ENCODE results near the gene CDH23.

The CDH23 gene

GRCh38 chr10:71608819-71609768 is 212.4 kb downstream of the CDH23 start:
- H3K27ac ChIP-seq: no peak overlapping the region
- DNase-seq (ENCODE audit: low read depth, low spot score): no peak

- no peak overlapping the region for H3K27ac ChIP-seq
- DNase-seq (ENCODE audit: low read depth, low spot score): no peak
These were observed 213.9 kb downstream of the CDH23 start for GRCh38 chr10:71610651-71611050.

GRCh38 chr10:71611131-71611530 is 214.4 kb downstream of the CDH23 start:
- no peak overlapping the region for H3K27ac ChIP-seq
- DNase-seq (ENCODE audit: low read depth, low spot score): no peak

DNA sequence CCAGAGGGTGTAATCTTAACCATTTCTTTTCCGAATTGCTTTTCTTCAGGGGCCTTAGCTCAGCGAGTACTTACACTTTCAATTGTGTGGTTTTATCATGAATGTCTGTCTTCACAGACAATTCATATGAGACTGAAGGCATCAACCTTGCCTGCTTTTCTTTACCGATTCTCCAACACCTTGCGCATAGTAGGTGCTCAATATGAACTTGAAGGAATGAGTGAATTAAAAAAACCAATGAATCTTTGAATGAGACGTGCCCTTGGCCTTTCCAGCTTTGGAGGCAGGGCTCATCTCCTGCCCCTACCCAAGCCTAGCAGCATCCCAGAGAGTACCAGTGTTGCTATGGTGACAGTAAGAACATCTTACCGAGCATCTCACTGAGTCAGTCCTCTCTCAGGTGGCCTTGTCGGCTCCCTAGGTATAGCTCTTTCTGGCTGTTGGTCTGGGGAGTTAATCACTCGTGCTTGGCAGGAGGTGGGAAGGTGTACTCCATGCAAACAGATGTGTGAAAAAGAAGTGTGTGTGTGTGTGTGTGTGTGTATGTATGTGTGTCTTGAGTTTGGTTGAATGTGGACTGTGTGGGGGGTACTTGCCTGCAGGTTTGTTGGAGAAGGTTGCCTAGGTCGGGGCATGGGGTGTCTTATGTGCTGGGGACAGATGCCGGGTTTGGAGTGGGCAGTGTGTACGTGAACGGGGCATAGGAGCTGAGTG is 215.1 kb downstream of the CDH23 start:
- no peak for DNase-seq (ENCODE audit: low read depth, low spot score)
- no peak overlapping the region for H3K27ac ChIP-seq

DNA sequence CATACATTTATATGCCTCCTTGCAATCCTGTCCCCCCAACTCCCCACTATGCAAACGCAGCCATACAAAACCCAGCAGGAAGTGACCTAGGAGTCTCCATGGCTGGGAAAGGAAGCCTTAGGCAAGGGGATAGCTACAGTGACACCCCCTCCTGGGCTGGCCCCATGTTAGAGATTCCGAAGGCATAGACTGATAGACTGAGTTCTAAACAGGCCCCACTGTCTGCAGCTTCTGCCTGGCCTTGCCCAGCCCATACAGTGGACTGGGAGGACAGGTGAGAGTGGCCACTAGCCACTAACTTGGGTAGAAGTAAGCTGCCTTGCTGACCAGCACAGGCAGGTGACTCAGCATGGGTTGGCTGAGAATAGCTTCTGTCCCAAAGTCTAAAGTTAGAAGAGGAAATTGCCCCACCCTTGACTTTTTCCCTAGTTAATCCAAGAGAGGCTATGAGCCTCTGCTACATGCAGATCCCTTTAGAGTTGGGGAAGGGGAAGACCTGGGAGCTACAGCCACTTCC is 216.6 kb downstream of the CDH23 start:
- no peak overlapping the region for H3K27ac ChIP-seq
- DNase-seq (ENCODE audit: low read depth, low spot score): no peak

GRCh38 chr10:71613877-71614276 is 217.2 kb downstream of the CDH23 start:
- H3K27ac ChIP-seq: no peak overlapping the region
- DNase-seq (ENCODE audit: low read depth, low spot score): no peak

GRCh38 chr10:71614946-71615345 is 218.2 kb downstream of the CDH23 start:
- H3K27ac ChIP-seq: no peak overlapping the region
- no peak for DNase-seq (ENCODE audit: low read depth, low spot score)

DNA sequence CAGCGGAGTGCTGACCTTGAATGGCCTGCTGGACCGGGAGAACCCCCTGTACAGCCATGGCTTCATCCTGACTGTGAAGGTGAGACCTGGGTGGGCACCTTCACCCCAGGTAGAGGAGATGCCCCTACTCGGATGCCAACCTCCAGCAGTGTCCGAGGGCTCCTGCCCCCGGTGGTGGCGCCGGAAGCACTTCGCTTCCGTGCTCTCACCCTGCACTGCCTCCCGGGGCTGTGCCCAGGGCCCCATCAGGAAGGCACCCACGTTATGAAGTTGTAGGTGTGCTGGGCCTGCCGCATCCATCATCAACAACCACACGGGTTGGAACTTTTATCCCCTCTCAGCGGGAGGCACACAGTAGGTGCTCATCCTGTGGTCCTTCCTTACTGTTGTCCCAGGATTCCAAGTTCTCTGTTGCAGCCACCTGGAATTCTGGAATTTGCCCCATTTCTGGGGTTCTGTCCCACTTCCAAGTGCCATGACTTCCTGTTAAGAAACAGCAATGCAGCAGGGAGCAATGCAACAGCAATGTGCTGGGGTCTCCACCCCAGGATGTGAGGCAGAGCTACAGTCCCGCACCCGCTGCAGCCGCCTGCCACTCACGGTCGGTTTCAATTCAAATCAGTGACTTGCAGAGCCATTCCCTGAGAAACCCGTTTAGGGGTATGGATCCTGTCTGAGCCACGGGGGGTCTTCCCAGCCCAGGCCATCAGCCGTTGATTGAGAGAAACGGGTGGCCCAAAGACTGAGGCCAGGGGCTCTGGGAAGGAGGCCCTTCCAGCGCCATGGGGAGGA is 219.0 kb downstream of the CDH23 start:
- H3K27ac ChIP-seq: no peak overlapping the region
- no peak for DNase-seq (ENCODE audit: low read depth, low spot score)

DNA sequence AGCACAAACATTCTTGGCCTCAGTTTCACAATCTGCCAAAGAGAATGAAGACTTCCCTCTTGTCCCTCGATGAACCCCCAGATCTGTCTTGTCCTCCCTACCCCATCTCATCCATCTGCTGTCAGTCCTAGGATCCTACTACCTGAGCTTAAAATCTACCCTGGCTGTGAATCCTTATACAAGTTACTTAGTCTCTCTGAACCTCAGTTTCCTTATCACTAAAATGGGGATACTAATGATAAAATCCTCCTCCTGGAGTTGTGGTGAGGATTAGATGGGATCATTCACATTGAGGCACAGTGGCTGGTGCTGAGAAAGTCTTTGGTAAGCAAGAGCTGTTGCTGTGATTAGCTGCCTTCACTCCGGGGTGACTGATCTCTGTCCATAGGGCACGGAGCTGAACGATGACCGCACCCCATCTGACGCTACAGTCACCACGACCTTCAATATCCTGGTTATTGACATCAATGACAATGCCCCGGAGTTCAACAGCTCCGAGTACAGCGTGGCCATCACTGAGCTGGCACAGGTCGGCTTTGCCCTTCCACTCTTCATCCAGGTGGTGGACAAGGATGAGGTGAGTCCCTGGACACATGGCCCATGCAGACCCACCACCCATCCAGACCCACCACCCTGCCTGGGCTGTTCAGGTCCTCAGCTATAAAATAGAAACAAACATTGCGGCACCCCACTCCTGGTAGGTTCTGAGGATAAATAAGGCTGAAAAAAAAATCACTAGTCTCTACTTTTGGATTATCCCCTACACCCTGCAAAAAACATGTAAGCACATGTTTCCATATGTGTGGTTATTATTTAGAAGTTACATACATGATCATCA is 220.3 kb downstream of the CDH23 start:
- DNase-seq (ENCODE audit: low read depth, low spot score): no peak
- no peak overlapping the region for H3K27ac ChIP-seq

- no peak for DNase-seq (ENCODE audit: low read depth, low spot score)
- H3K27ac ChIP-seq: no peak overlapping the region
These were observed 221.5 kb downstream of the CDH23 start for GRCh38 chr10:71618176-71618575.

DNA sequence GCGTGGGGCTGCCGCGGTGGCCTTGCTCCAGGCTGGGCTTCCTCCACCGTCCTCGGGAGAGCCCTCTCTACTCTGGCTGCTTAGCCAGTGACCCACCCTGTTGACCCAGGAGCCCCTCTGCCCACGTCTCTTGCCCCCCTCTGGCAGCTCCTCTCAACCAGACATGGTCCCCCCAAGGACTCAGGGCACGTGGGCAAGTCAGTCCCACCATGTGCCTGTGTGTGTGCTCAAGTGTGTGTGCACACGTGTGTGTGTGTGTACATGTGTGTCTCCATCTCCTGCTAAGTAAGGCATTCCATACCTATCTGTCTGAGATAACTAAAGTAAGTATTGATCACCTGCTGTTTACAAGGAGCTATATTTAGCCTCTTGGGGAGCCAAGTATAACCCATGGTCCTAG is 221.9 kb downstream of the CDH23 start:
- H3K27ac ChIP-seq: no peak overlapping the region
- no peak for DNase-seq (ENCODE audit: low read depth, low spot score)

GRCh38 chr10:71620642-71621041 is 223.9 kb downstream of the CDH23 start:
- no peak overlapping the region for H3K27ac ChIP-seq
- DNase-seq (ENCODE audit: low read depth, low spot score): no peak

DNA sequence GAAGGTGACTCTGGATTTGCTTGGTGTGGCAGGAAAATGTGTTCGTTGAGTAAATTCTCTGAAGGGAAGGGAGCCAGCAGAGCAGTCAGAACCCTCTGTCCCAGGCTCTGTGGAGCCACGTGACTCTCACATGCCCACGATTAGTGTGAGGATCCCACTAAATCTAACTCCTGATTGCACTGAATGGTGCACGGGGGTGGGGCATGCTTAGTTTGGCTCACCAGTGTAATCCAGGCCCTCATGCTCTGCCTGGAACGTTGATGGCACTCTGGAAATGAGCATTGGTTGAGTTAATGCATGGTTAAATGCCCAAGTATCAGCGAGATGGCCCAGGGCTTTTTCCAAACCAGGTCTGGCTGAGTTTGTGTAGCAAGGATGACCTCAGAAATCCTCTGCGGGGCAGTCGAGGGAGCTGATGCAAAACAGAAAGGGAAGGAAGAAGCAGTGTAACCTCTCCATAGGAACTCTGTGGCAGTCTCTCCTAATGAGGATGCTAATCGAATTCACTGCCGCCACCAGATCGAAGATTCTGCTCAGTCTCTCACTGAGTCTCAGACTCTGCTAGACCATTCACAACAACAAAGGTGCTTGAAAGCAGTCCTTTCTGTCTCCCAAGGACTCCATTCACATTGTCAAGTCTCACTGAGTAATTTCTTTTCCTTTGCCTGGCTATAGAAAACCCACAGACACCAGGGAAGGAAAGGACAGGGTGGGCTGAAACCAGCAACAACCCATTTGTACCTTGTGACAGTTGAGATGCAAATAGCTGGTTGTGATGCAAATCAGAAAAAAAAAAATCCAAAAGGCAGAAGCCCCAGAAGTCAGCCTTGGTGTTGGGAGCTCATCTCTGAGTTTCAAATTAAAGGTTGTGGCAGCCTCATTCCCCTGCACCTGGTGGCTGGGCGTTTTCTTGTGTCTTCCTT is 224.8 kb downstream of the CDH23 start:
- no peak overlapping the region for H3K27ac ChIP-seq
- no peak for DNase-seq (ENCODE audit: low read depth, low spot score)

- DNase-seq (ENCODE audit: low read depth, low spot score): no peak
- no peak overlapping the region for H3K27ac ChIP-seq
These were observed 225.4 kb downstream of the CDH23 start for GRCh38 chr10:71622154-71622526.

DNA sequence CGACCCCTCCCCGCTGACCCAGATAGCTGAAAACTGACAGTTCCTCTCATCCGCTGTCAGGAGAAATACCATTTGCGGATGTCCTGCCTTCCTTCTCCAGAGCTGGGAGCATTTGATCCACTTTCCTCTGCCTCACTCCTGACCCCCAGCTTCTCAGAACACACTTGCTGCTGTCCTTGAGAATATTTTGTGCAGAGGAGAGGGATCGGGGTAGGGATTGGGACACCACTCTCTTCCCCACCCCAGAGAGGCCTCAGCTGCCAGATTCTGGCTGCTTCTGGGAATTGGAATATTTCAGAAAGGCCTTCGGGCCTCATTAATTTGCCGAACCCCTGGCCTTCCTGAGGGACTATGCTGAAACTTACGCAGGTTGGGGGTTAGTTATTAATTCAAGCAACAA is 225.9 kb downstream of the CDH23 start:
- no peak overlapping the region for H3K27ac ChIP-seq
- no peak for DNase-seq (ENCODE audit: low read depth, low spot score)

DNA sequence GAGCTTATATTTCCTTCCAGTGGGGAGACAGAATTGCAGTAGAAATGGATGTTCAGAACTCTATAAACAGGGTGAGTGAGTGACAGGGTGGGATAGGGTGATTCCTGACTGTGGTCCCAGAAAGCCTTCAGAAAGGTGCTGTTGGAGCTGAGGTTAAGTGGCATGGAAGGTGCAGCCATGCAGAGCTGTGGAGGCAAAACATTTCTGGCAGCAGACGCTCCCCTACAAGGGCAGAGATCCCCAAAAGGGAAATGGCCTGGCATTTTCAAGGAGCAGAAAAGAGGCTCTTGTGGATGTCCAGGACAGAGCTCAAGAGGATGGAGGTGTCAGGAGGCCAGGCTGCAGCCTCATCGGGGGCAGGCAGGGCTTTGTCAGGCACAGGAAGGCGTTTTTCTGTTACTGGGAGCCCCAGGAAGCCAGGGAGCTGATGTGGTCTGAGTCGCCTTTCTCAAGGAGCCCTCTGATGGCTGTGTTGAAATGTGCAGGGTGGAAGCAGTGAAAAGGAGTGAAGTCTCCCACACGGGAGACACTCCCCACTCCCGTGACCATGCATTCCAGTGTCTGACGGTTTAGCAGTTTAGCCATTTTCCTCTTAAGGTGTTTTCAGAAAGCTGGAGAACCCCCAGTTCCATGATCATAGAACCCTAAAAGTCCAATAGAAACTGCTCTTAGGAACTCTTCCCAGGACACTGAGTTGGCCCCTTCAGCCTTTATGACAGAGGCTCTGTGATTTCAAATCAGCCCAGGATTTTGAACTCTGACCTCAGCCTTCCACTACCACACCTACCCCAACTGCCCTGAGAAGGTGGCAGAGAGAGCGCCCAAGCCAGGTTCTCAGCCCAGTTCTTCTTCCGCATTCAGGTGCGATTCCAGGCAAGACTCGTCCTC is 226.6 kb downstream of the CDH23 start:
- H3K27ac ChIP-seq: no peak overlapping the region
- no peak for DNase-seq (ENCODE audit: low read depth, low spot score)

- no peak for DNase-seq (ENCODE audit: low read depth, low spot score)
- H3K27ac ChIP-seq: no peak overlapping the region
These were observed 227.2 kb downstream of the CDH23 start for GRCh38 chr10:71623986-71624291.
